Measurements from ENCODE around the gene MAML2. TPM values are rescaled to one million over a fixed set of nuclear protein-coding genes. Genes with fewer than 3 reads are reported as not detected.
A peak's percentile ranks its signal among the peaks of the same experiment; 100 is the strongest.

Gene MAML2
- total and polyA plus RNA-seq, 2 donors, result 7.9 to 9.8 TPM

GRCh38 chr11:96284401-96284800, 58.6 kb downstream of the MAML2 start:
- Histone ChIP-seq H3K36me3 (ENCODE audit: control insufficient read depth in 2 of 2, insufficient read depth in 2 of 2, low read length in 1 of 2) (no peaks in the 10 kb centered on the region), H3K4me3 (ENCODE audit: low read length in 2 of 2) (no peak overlapping the region), H3K27ac (ENCODE audit: low read depth in 1 of 2, low read length in 1 of 2) (no peak overlapping the region), H3K4me1 (ENCODE audit: control insufficient read depth in 2 of 2, insufficient read depth in 2 of 2, low read length in 2 of 2) (peaks cover 3 to 4% of the 10 kb centered on the region in 2 donors), H3K27me3 (ENCODE audit: control insufficient read depth in 2 of 2, insufficient read depth in 1 of 2, low read length in 1 of 2) (no peaks in the 10 kb centered on the region), H3K9me3 (ENCODE audit: control insufficient read depth in 2 of 2, insufficient read depth in 1 of 2, low read length in 1 of 2) (no peaks in the 10 kb centered on the region)
- DNase-seq (ENCODE audit: low read depth in 6 of 9, low spot score in 9 of 9), result no peak
- WGBS, result 100% methylated on average over 1 of the region's 1 CpG

- Histone ChIP-seq H3K4me3 (ENCODE audit: low read length in 2 of 2) (no peak overlapping the region), H3K9me3 (ENCODE audit: control insufficient read depth in 2 of 2, insufficient read depth in 1 of 2, low read length in 1 of 2) (no peaks in the 10 kb centered on the region), H3K4me1 (ENCODE audit: control insufficient read depth in 2 of 2, insufficient read depth in 2 of 2, low read length in 2 of 2) (peaks cover 17 to 21% of the 10 kb centered on the region in 2 donors), H3K27me3 (ENCODE audit: control insufficient read depth in 2 of 2, insufficient read depth in 1 of 2, low read length in 1 of 2) (no peaks in the 10 kb centered on the region), H3K36me3 (ENCODE audit: control insufficient read depth in 2 of 2, insufficient read depth in 2 of 2, low read length in 1 of 2) (no peaks in the 10 kb centered on the region), H3K27ac (ENCODE audit: low read depth in 1 of 2, low read length in 1 of 2) (no peak overlapping the region)
- 98% methylated on average over 2 of the region's 2 CpGs for WGBS
- no peak for DNase-seq (ENCODE audit: low read depth in 6 of 9, low spot score in 9 of 9)
These were observed 60.3 kb downstream of the MAML2 start for GRCh38 chr11:96282625-96283220.

GRCh38 chr11:96280444-96280843, 62.6 kb downstream of the MAML2 start:
- H3K27me3 ChIP-seq (ENCODE audit: control insufficient read depth in 2 of 2, insufficient read depth in 1 of 2, low read length in 1 of 2), result no peaks in the 10 kb centered on the region
- no peak for DNase-seq (ENCODE audit: low read depth in 6 of 9, low spot score in 9 of 9)
- H3K27ac ChIP-seq (ENCODE audit: low read depth in 1 of 2, low read length in 1 of 2), result no peak overlapping the region
- 100% methylated on average over 1 of the region's 1 CpG for WGBS
- no peak overlapping the region for H3K4me3 ChIP-seq (ENCODE audit: low read length in 2 of 2)
- no peaks in the 10 kb centered on the region for H3K36me3 ChIP-seq (ENCODE audit: control insufficient read depth in 2 of 2, insufficient read depth in 2 of 2, low read length in 1 of 2)
- no peaks in the 10 kb centered on the region for H3K9me3 ChIP-seq (ENCODE audit: control insufficient read depth in 2 of 2, insufficient read depth in 1 of 2, low read length in 1 of 2)
- H3K4me1 ChIP-seq (ENCODE audit: control insufficient read depth in 2 of 2, insufficient read depth in 2 of 2, low read length in 2 of 2), result peaks cover 17 to 21% of the 10 kb centered on the region in 2 donors

DNA sequence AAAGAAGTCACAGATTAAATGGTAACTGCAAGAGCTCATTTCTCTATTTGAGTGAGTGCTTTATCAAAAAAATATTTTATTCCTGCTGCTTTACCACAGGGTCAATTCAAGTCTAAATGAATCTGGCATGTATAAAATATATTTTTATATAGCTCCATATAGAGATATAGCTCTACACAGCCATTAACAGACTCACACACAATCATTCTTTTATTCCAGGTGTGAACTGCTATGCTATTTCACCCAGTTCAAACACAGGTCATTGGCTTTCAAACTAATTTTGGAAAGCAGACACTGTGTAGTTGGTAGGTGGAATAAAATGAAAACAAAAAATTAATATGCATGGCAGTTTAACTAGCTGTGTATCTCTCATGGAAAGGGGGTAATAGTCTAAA, 63.1 kb downstream of the MAML2 start:
- peaks cover 17 to 21% of the 10 kb centered on the region in 2 donors for H3K4me1 ChIP-seq (ENCODE audit: control insufficient read depth in 2 of 2, insufficient read depth in 2 of 2, low read length in 2 of 2)
- no peak overlapping the region for H3K27ac ChIP-seq (ENCODE audit: low read depth in 1 of 2, low read length in 1 of 2)

GRCh38 chr11:96279018-96279895, 63.7 kb downstream of the MAML2 start:
- no peak overlapping the region for H3K4me3 ChIP-seq (ENCODE audit: low read length in 2 of 2)
- no peak overlapping the region for H3K27ac ChIP-seq (ENCODE audit: low read depth in 1 of 2, low read length in 1 of 2)

More for the DNA sequence above, 63.1 kb downstream of the MAML2 start:
- no peak for DNase-seq (ENCODE audit: low read depth in 6 of 9, low spot score in 9 of 9)
- H3K27me3 ChIP-seq (ENCODE audit: control insufficient read depth in 2 of 2, insufficient read depth in 1 of 2, low read length in 1 of 2), result no peaks in the 10 kb centered on the region
- no peaks in the 10 kb centered on the region for H3K9me3 ChIP-seq (ENCODE audit: control insufficient read depth in 2 of 2, insufficient read depth in 1 of 2, low read length in 1 of 2)
- no peak overlapping the region for H3K4me3 ChIP-seq (ENCODE audit: low read length in 2 of 2)
- H3K36me3 ChIP-seq (ENCODE audit: control insufficient read depth in 2 of 2, insufficient read depth in 2 of 2, low read length in 1 of 2), result no peaks in the 10 kb centered on the region

GRCh38 chr11:96278039-96278897, 64.7 kb downstream of the MAML2 start:
- Histone ChIP-seq H3K27ac (ENCODE audit: low read depth in 1 of 2, low read length in 1 of 2) (peak overlapping the region in 1 of 2 donors; percentile 31), H3K36me3 (ENCODE audit: control insufficient read depth in 2 of 2, insufficient read depth in 2 of 2, low read length in 1 of 2) (no peaks in the 10 kb centered on the region), H3K4me1 (ENCODE audit: control insufficient read depth in 2 of 2, insufficient read depth in 2 of 2, low read length in 2 of 2) (peaks cover 17 to 21% of the 10 kb centered on the region in 2 donors), H3K4me3 (ENCODE audit: low read length in 2 of 2) (no peak overlapping the region), H3K9me3 (ENCODE audit: control insufficient read depth in 2 of 2, insufficient read depth in 1 of 2, low read length in 1 of 2) (no peaks in the 10 kb centered on the region), H3K27me3 (ENCODE audit: control insufficient read depth in 2 of 2, insufficient read depth in 1 of 2, low read length in 1 of 2) (no peaks in the 10 kb centered on the region)
- DNase-seq (ENCODE audit: low read depth in 6 of 9, low spot score in 9 of 9), result peak in 4 of 9 donors; percentile 26 to 69 (median 32)
- 78% methylated on average over 6 of the region's 6 CpGs for whole genome bisulfite sequencing

More at GRCh38 chr11:96279018-96279895, 63.7 kb downstream of the MAML2 start:
- H3K9me3 ChIP-seq (ENCODE audit: control insufficient read depth in 2 of 2, insufficient read depth in 1 of 2, low read length in 1 of 2), result no peaks in the 10 kb centered on the region
- H3K27me3 ChIP-seq (ENCODE audit: control insufficient read depth in 2 of 2, insufficient read depth in 1 of 2, low read length in 1 of 2), result no peaks in the 10 kb centered on the region
- H3K36me3 ChIP-seq (ENCODE audit: control insufficient read depth in 2 of 2, insufficient read depth in 2 of 2, low read length in 1 of 2), result no peaks in the 10 kb centered on the region
- WGBS, result 97% methylated on average over 3 of the region's 3 CpGs
- peaks cover 17 to 21% of the 10 kb centered on the region in 2 donors for H3K4me1 ChIP-seq (ENCODE audit: control insufficient read depth in 2 of 2, insufficient read depth in 2 of 2, low read length in 2 of 2)
- DNase-seq (ENCODE audit: low read depth in 6 of 9, low spot score in 9 of 9), result no peak

GRCh38 chr11:96277696-96278038, 65.3 kb downstream of the MAML2 start:
- Histone ChIP-seq H3K4me1 (ENCODE audit: control insufficient read depth in 2 of 2, insufficient read depth in 2 of 2, low read length in 2 of 2) (peaks cover 17 to 21% of the 10 kb centered on the region in 2 donors), H3K9me3 (ENCODE audit: control insufficient read depth in 2 of 2, insufficient read depth in 1 of 2, low read length in 1 of 2) (no peaks in the 10 kb centered on the region), H3K4me3 (ENCODE audit: low read length in 2 of 2) (no peak overlapping the region), H3K27ac (ENCODE audit: low read depth in 1 of 2, low read length in 1 of 2) (no peak overlapping the region), H3K36me3 (ENCODE audit: control insufficient read depth in 2 of 2, insufficient read depth in 2 of 2, low read length in 1 of 2) (no peaks in the 10 kb centered on the region), H3K27me3 (ENCODE audit: control insufficient read depth in 2 of 2, insufficient read depth in 1 of 2, low read length in 1 of 2) (no peaks in the 10 kb centered on the region)
- DNase-seq (ENCODE audit: low read depth in 6 of 9, low spot score in 9 of 9), result no peak

DNA sequence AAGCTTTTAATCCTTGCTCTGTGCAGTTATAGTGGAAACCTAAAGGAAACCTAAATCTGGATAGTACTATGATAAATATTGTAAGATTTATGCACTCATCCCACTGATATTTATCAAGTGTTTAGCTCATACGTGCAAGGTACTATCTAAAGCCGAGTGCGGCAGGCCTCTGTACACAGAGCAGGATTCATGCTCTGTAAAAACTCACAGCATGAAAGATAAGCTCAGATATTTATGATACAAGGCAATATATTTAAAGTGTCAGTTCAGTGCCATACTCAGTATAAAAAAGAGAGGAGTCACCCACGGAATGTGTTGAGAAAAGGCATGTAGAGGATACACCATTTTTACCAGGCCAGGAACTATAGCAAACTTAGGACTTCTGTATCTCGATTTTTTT, 66.2 kb downstream of the MAML2 start:
- Histone ChIP-seq H3K27ac (ENCODE audit: low read depth in 1 of 2, low read length in 1 of 2) (no peak overlapping the region), H3K4me1 (ENCODE audit: control insufficient read depth in 2 of 2, insufficient read depth in 2 of 2, low read length in 2 of 2) (peaks cover 17 to 21% of the 10 kb centered on the region in 2 donors), H3K27me3 (ENCODE audit: control insufficient read depth in 2 of 2, insufficient read depth in 1 of 2, low read length in 1 of 2) (no peaks in the 10 kb centered on the region), H3K4me3 (ENCODE audit: low read length in 2 of 2) (no peak overlapping the region), H3K36me3 (ENCODE audit: control insufficient read depth in 2 of 2, insufficient read depth in 2 of 2, low read length in 1 of 2) (no peaks in the 10 kb centered on the region), H3K9me3 (ENCODE audit: control insufficient read depth in 2 of 2, insufficient read depth in 1 of 2, low read length in 1 of 2) (no peaks in the 10 kb centered on the region)
- WGBS, result 97% methylated on average over 5 of the region's 5 CpGs
- no peak for DNase-seq (ENCODE audit: low read depth in 6 of 9, low spot score in 9 of 9)

Data from thymus (tissue), 11 donors.